SK-N-SH (cell line): ENCODE results near the gene HTR1D.

Source experiments
- CTCF ChIP-seq: fragments of 200-600 bp; sonication (generic); IDR thresholded peaks from 2 replicates; pipeline ENCODE4 v1.6.1; 2017; ENCODE audit warnings: antibody characterized with exemption, mild to moderate bottlenecking, moderate library complexity
- RAD21 ChIP-seq: IDR thresholded peaks from 2 replicates; pipeline ENCODE4 v1.6.1; 2012; ENCODE audit warnings: mild to moderate bottlenecking, low read length
- RCOR1 ChIP-seq: fragments of 150-350 bp; IDR thresholded peaks from 2 replicates; pipeline ENCODE4 v1.6.1; 2017; ENCODE audit warnings: antibody characterized with exemption, low read length
- TAF1 ChIP-seq: IDR thresholded peaks from 2 replicates; pipeline ENCODE4 v1.6.1; 2012; ENCODE audit warnings: low read depth, mild to moderate bottlenecking, low read length, moderate library complexity, borderline replicate concordance
- TCF12 ChIP-seq: IDR thresholded peaks from 2 replicates; pipeline ENCODE4 v1.4.0; 2012

GRCh38 chr1:23215751-23216449 is 1.4 kb downstream of the HTR1D start:
- TF ChIP-seq TAF1 (no peak), RCOR1 (no peak), CTCF (no peak), RAD21 (no peak), TCF12 (no peak)
